Activated CD8-positive, alpha-beta memory T cell treated with anti-CD3 and anti-CD28 coated beads for 48 hours (primary cell): Measurements from ENCODE around the gene MAP3K5.

Experiments used
- DNase-seq, 3 experiments: peaks; one replicate each; pipeline ENCODE4 v3.0.0-alpha.2; 2020; ENCODE audit warnings: low read depth in 2 of 3, low spot score in 2 of 3

Gene MAP3K5

DNA sequence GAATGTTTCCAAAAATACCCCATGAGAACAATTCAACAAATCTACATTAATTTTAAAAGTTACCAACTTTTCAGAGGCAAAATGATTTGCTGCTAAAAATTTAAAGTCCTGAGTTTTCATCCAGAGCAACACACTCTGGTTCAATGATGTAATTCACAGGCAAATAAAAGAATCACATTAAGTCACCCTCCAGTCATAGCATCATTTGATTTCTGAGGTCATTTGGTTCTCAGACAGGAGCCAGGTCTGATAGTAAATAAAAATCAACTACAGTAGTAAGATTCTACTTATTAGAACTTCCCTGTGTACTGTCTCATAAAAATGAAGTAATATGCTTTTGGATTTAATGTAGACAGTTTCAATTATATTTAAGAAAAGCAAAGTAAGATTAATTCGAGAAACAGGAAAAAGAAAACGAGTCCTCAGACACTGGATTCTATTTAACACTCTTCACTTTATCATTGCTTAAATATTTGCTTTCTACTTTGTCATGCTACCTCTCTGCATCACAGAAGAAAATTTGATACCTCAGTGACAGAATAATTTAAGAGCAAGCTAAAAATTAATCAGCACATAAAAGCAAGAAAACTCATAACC lies 267.8 kb downstream of the MAP3K5 start:
- DNase-seq = no peak

DNA sequence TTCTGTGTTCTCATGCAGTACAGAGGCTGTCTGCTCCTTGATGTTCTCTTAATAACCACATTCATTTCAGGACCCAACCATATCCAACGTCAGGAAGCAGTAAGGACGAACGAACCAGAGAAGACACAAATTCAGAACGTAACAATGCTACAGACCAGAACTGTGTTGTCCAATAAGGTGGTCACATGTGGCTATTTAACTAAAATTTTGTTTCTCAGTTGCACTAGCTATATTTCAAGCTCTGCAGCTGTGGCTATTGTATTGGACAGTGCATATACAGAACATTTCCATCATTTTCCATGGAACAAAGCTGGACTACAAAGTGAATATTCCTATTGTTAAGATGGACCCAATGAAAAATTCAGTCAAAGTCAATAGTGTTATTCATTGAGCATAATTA lies 269.1 kb downstream of the MAP3K5 start:
- no peak for DNase-seq

DNA sequence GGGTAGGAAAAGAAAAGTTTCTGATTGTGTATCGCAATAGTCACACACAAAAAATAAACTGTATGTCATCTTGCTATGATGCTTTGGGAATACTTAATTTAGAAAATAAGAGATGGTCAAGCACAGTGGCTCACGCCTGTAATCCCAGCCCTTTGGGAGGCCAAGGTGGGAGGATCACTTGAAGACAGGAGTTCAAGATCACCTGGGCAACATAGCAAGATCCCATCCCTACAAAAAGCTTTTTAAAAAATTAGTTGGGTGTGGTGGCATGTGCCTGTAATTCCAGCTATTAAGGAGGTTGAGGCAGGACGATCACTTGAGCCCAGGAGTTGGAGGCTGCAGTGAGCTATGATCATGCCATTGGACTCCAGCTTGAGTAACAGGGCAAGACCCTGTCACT lies 269.6 kb downstream of the MAP3K5 start:
- DNase-seq = no peak

DNA sequence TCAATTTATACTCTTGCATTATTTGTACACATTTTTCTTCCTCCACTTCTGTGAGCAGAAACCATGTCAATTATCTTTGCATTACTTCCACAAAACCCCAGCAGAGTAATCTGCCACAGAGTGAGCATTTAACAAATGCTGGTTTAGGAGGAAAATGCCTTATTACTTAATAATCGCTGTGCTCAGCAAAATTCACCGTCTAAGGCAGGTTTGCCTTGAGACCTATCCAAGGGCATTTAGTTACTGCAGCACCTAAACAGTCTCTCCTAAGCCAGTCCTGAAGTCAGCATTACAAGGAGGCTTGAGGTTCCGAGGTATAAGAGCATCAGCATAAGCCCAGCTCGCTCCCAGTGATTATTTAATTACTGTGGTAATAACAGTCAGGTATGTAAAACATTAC lies 270.4 kb downstream of the MAP3K5 start:
- no peak for DNase-seq

DNA sequence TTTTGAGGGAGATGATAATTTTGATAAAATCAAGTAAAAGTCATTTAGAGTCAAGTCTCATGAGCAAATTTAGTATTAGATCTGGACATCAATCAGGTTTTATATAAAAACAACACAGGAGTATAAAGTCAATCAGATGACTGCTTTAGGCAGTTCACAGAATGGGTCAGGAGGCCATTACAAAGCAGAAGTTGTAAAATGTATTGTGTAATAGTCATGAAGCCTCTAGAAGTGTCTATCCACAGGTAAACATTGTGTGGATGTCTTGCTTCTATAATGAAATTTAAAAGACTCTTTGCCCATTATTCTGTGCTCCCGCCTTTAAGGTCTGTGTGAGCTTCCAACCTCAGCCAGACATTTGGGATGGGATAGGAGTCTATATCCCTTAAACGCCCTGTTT lies 270.9 kb downstream of the MAP3K5 start:
- no peak for DNase-seq

DNA sequence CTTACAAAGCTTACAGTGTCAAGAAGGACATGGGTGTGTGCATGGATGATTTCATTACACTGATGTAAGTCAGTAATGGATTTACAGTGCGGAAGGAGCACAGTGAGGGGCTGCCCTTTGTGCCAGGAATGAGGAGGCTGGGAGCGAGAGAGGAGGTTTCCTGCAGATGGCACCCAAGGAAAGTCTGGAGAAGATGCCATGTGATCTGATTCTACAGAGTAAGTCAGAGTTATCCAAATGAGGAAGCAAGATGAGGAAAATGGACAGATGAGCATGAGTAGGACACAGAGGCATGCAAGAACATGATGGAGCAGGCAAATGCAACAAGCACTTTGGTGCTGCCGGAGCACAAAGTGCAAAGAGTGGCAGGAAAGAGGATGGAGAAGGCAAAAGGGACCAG lies 271.8 kb downstream of the MAP3K5 start:
- DNase-seq = no peak

DNA sequence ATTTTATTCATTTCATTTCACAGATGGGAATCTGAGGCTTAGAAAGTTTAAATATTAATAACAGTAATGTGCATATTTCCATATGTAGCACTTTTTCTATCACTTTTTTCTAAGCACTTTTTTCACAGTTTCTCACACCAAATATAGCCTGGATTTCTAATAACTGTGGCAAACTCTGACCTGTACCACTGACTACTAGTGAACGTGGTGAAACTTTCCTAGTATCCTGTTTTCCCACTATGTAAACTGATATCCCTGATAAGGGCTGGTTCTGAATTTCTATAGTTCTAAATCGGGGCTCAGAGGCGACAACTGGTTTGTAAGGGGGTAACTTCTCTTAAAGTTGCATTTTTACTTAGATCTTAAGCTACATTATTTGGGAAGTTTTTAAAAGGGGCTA lies 274.7 kb downstream of the MAP3K5 start:
- no peak for DNase-seq

DNA sequence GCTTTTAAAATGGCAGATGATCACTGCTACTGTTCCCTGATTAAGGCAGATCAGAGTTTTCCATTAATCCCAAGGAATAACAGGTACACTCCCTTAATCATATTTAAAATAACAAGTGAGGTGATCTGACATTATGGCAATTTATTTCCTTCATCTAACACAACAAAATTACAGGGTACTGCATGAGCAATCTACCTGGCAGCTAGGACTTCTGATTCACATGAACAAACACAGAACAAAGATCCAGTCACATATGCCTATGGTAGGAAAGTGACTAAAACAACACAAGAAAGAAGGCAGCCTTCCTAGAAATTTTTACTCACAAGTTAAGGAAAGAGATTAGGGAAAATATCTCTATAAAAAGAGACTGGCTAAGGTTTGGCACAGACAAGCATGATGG lies 275.3 kb downstream of the MAP3K5 start:
- DNase-seq = no peak

DNA sequence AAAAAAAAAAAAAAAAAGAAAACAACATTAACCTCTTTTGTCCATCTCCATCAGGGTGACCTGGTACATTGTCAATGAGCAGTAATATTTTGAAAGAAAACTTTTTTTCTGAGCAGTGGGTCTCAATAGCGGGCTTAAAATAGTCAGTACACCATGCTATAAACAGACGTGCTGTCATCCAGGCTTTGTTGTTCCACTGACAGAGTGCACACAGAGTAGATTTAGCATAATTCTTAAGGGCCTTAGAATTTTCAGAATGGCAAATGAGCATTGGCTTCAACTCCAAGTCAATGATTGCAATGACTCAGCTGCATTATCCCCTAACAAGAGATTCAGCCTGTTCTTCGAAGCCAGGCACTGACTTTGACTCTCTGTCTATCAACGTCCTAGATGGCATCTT lies 277.7 kb downstream of the MAP3K5 start:
- no peak for DNase-seq

DNA sequence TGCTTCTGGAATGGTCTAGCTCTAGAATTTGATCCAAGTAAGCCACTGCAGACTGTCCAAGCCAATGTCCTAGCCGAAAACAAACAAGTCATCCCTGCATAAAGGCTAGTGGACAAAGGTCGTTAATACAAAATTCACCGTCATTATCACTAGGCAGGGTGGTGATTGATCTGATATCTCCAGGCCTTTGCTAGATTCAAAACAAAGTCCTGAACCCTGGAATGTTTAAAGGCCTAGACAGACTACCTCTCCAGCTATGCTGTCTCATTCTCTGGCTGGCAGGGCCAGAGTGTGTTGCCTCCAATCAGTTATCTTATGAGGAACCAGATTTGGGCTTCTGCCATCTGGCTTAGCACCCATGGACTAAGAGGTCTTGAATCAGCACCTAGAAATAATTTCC lies 280.4 kb downstream of the MAP3K5 start:
- no peak for DNase-seq

DNA sequence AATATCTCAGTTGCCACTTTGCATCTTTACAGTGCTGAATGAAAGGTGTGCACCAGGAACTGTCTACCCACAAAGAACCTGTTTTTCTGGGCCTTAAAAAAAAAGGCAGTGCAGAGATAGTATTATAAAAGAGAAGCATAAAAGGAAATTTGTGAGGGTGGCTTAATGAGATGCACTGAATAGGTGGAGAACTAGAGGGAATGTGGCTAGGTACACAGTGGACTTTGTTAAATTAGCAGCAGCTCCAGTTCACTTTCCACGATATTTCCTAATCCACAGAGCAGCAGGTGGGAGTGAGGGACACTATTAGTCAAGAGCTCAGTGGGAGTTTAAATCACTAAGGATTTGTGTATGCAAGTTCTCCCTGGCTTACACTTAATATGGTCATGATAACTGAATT lies 280.9 kb downstream of the MAP3K5 start:
- DNase-seq = no peak

DNA sequence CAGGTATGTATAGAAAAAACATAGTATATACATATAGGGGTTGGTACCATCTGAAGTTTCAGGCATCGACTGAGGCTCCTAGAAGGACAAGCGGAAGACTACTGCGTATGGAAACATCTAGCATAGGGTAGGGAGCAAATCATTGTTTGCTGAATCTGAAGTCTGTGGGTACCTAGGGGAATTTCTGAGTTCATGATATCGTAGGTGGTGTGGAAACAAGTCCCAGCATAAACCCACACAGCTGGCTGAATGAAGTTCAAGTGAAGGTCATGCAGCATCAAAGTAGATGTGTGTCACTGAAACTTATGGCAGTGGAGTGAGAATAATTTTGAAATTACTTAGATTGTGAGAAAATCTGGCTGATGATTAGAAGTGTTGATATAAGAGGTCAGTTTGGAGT lies 281.5 kb downstream of the MAP3K5 start:
- DNase-seq = no peak

DNA sequence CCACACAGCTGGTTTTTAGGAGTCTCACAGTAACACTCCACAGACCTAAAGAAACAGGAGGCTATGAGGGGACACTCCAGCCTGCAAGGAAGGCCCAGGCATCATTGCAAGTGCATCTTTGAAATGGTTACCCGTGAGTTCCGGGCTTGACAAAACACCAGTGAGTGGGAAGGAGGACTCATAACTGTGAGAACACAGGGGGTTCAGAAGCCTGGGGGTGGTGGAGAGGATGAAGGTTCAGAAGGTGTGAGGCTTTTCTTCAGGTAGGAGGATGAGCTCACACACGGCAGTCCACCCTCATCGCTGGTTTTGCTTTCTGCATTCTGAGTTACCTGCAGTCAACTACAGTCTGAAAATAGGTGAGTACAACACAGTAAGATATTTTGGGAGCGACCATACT lies 282.0 kb downstream of the MAP3K5 start:
- no peak for DNase-seq

DNA sequence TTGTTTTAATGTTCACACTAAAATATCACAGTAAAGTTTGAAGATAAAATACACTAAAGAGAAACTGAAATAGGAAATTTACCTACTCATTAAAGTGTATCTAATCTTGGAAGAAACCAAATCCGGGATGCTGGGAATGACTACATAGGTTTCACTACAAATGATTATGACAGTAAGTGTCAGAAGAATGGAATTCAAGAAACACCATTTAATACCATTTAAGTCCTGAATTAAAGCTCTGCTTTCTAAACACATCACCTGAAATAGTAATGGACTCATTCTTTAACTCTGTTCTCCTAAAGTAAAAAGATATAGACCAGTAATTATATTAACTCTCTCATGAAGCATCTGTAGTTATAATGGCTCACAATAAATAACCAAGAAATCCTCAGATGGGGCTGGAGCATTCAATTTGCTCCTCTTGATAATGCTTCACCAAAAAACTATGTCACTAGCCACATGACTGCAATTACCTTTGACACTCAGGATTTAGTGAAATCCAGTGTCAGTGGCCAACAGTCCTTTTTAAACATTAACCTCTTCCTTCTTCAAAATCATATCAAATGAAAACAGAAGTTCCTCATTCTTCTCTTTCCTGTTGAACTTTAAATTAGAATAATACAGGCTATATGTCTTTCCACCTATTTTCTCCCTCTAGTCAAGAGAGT lies 283.4 kb downstream of the MAP3K5 start:
- no peak for DNase-seq
